Activated naive CD8-positive, alpha-beta T cell treated with anti-CD3 and anti-CD28 coated beads, Interleukin-2, amount 10 ng/mL, durations not matched to agents 7 days and 5 days (primary cell): ENCODE measurements around the gene HDAC7. TPM values are rescaled to one million over a fixed set of nuclear protein-coding genes. Genes with fewer than 3 reads are reported as not detected.

Experiments
- ATAC-seq: fragments of 150-1000 bp; cut with Tn5 transposase; one replicate; pipeline ENCODE4 v1.10.0; 2021; ENCODE audit warnings: low read depth, moderate library complexity
- POLR2A ChIA-PET: fragments of 350-600 bp; sonication (Branson Sonifier 250); formaldehyde crosslinking; loops from one replicate; lab custom pipeline; 2021; ENCODE audit warnings: antibody characterized with exemption; lab: Charles Lee
- DNase-seq: peaks from one replicate; pipeline ENCODE4 v3.0.0; 2021
- H3K27ac Mint-ChIP-seq: one replicate; pipeline ENCODE4 v1.8.0; 2022; ENCODE audit warnings: mild to moderate bottlenecking, mixed read lengths
- H3K27me3 Mint-ChIP-seq: one replicate; pipeline ENCODE4 v1.8.0; 2022; ENCODE audit warnings: mild to moderate bottlenecking, moderate library complexity, mixed read lengths
- H3K36me3 Mint-ChIP-seq: one replicate; pipeline ENCODE4 v1.8.0; 2021; ENCODE audit warnings: mild to moderate bottlenecking, mixed read lengths
- H3K4me1 Mint-ChIP-seq: one replicate; pipeline ENCODE4 v1.8.0; 2021; ENCODE audit warnings: mixed read lengths
- H3K4me3 Mint-ChIP-seq: one replicate; pipeline ENCODE4 v1.8.0; 2022; ENCODE audit warnings: mild to moderate bottlenecking, moderate library complexity, mixed read lengths
- H3K9me3 Mint-ChIP-seq: one replicate; pipeline ENCODE4 v1.8.0; 2021; ENCODE audit warnings: mixed read lengths
- total RNA-seq, 2 experiments: library from RNA; stranded (reverse); gene quantifications; one replicate each; pipeline ENCODE4 v1.2.3, GENCODE V29; 2021

HDAC7 gene
- total RNA-seq, 2 experiments from 2014 or later = 200 to 215 TPM

DNA sequence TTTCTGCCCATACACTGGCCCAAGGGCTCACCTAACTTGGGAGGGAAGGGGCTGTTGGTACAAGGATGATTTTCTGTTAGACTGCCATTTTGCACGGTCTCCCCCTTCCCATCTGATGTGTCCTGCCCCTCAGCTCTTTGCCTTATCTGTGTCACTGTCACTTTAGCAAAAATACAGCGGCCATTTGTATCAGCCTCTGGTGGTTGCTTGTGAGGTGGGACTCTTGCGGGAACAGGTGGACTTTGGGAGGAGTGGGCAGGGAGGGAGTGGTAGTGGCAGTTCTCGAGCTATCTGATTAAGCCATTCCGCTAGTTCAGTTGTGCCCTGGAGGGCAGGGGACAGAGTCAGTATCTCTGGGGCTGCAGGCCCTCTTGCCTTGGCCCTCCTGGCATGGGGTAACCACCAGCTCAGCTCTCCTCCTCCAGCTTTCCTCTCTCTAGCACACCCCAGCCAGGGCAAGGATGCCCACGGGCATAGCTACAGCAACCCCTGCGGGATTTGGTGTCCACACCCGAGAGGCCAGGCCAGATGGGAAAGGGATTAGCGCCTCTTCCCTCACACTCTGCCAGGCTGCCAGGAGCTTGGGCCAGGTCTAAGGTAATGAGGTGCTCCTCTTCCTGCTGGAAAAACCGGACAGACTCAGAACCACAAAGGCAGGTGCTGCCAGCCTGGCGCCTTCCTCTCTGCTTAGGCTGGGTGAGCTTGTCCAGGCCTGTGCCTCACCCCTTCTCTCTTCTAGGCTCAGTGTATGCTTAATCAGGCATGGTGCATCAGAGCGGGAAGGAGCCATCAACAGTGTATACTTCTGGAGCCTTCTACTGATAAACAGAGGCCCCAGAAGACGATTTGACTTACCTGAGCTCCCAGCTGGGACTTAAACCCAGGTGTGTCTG, 38.0 kb downstream of the HDAC7 start:
- peaks cover 17% of the 10 kb centered on the region for H3K4me1 Mint-ChIP-seq
- no peaks in the 10 kb centered on the region for H3K9me3 Mint-ChIP-seq
- DNase-seq (no peak), ATAC-seq (no peak)
- H3K27ac Mint-ChIP-seq = peak overlapping the region; percentile 80
- peaks cover 8% of the 10 kb centered on the region for H3K36me3 Mint-ChIP-seq
- H3K27me3 Mint-ChIP-seq = no peaks in the 10 kb centered on the region
- POLR2A ChIA-PET = interaction anchor here (1.0 to 2.4 kb wide), 4 partner anchors 26 to 51 kb away, joined by 4 to 6 read pairs (median 4); no protein-coding TSS in a partner anchor
- H3K4me3 Mint-ChIP-seq = no peak overlapping the region

DNA sequence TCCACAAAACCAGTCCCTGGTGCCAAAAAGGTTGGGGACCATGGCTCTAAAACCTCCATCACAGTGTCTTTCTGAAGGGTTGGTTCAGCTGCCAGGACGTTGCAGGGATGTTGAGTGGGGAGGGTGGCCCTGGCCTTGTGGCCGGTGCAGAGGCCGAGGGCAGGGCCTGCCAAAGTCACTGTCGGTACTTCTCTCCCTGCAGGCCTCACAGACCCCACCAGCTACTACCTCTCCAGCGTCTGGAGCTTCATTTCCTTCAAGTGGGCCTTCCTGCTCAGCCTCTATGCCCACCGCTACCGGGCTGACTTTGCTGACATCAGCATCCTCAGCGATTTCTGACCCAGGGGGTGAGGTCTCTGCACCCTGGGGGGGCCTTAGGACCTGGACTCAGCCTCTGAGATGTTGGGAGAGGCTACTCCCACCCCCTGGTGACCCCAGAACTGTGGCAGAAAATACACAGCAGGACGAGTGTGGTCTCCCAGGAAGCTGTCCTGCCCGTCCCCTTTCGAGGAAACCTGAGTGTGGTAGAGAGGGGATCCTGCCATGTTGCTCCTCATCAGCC, 39.7 kb downstream of the HDAC7 start:
- POLR2A ChIA-PET = interaction anchor here (1.0 to 2.6 kb wide), 9 partner anchors 13 to 65 kb away, joined by 3 to 13 read pairs (median 6); no protein-coding TSS in a partner anchor
- Mint-ChIP-seq H3K4me3 (no peak overlapping the region), H3K36me3 (peaks cover 6% of the 10 kb centered on the region), H3K9me3 (no peaks in the 10 kb centered on the region), H3K27ac (no peak overlapping the region), H3K4me1 (peaks cover 24% of the 10 kb centered on the region), H3K27me3 (no peaks in the 10 kb centered on the region)
- no peak for ATAC-seq
- DNase-seq = no peak

DNA sequence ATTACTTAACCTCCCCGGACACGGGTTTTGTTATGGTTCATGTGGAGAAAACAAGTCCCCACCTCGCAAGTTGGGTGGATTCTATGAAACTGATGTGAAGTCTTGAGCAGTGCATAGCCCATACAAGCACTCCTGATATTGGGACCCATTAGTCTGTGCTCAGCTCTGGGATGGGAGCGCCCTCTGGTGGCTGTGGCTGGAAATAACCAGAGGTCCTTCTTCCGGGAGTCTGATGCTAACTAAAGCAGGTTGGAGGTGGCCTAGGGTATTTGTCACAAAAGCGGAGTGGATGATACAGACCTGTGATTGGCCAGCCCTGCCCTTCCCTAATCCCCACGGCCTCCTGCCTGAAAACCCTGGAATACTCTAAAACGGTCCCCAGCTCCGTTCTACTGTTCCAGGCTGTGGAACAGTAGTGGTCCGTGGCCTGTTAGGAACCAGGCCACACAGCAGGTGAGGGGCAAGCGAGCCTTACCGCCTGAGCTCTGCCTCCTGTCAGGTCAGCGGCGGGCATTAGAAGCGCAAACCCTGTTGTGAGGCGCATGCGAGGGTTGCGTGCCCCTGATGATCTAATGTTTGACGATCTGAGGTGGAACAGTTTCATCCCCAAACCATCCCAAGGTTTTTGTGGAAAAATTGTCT, 40.3 kb downstream of the HDAC7 start:
- no peaks in the 10 kb centered on the region for H3K9me3 Mint-ChIP-seq
- no peak overlapping the region for H3K4me3 Mint-ChIP-seq
- peaks cover under 1% of the 10 kb centered on the region for H3K36me3 Mint-ChIP-seq
- POLR2A ChIA-PET = interaction anchor here (1.0 to 2.6 kb wide), 8 partner anchors 13 to 64 kb away, joined by 3 to 13 read pairs (median 6); no protein-coding TSS in a partner anchor
- ATAC-seq = peak; percentile 81
- DNase-seq = peak; percentile 96
- peaks cover 30% of the 10 kb centered on the region for H3K4me1 Mint-ChIP-seq
- no peaks in the 10 kb centered on the region for H3K27me3 Mint-ChIP-seq
- peak overlapping the region; percentile 59 for H3K27ac Mint-ChIP-seq

DNA sequence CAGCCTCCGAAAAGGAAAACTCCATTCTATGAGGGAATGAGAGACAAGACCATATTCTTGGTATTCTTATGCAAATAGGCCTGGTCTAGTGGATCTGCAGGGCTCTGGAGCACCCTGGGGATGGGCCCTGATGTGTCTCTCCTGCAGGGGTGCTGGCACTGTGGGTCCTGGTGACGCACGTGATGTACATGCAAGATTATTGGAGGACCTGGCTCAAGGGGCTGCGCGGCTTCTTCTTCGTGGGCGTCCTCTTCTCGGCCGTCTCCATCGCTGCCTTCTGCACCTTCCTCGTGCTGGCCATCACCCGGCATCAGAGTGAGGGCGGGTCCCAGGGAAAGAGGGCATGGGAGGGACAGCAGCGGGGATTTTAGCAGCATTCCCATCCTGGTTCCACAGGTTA, 40.8 kb downstream of the HDAC7 start:
- Mint-ChIP-seq H3K4me1 (peaks cover 34% of the 10 kb centered on the region), H3K36me3 (no peaks in the 10 kb centered on the region), H3K27me3 (no peaks in the 10 kb centered on the region), H3K4me3 (no peak overlapping the region), H3K9me3 (no peaks in the 10 kb centered on the region), H3K27ac (peak overlapping the region; percentile 6)
- ATAC-seq (no peak), DNase-seq (no peak)
- POLR2A ChIA-PET = interaction anchor here (1.0 to 2.6 kb wide), 7 partner anchors 12 to 63 kb away, joined by 3 to 13 read pairs (median 6); no protein-coding TSS in a partner anchor

DNA sequence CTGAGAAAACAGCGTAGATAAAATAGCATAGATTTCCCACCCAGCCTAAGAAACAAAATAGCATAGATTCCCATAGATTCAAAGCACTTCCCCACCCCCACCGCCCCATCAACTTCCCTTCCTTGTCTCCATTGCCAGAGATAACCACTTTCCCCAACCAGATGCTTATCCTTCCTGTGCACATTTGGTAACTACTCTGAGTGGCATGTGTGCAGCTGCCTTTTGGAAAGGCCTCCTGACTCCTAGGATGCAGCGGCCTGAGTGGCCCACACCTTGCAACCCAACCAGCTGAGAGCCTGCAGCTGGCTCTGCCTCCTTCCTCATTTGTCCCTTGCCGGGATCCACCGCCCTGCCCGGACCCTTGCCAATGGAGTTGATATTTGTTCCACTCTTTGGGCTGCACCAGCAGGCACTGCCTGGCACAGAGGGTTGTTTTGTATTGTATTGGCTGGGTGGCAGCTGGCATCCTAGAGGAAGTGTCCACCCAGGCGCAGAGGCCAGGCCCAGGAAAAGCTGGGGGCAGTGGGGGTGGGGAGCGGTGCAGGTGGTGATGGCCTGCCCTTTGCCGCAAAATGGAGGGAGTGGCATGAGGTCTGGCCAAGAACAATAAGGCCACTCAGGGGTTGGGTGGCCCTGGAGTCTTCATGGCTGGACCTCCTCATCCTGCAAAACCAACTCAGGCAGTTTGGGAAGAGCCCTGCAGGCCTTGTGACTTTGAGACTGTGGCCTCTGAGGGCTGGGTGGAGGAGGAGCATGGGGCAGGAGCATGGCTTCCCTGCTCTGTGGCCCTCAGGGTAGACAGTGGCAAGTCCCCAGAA, 41.8 kb downstream of the HDAC7 start:
- Mint-ChIP-seq H3K27me3 (no peaks in the 10 kb centered on the region), H3K9me3 (no peaks in the 10 kb centered on the region), H3K36me3 (no peaks in the 10 kb centered on the region), H3K4me1 (peaks cover 36% of the 10 kb centered on the region), H3K27ac (no peak overlapping the region), H3K4me3 (no peak overlapping the region)
- POLR2A ChIA-PET = interaction anchor here (0.6 to 3.6 kb wide), 9 partner anchors 11 to 168 kb away, joined by 3 to 18 read pairs (median 4); no protein-coding TSS in a partner anchor
- DNase-seq (no peak), ATAC-seq (no peak)

DNA sequence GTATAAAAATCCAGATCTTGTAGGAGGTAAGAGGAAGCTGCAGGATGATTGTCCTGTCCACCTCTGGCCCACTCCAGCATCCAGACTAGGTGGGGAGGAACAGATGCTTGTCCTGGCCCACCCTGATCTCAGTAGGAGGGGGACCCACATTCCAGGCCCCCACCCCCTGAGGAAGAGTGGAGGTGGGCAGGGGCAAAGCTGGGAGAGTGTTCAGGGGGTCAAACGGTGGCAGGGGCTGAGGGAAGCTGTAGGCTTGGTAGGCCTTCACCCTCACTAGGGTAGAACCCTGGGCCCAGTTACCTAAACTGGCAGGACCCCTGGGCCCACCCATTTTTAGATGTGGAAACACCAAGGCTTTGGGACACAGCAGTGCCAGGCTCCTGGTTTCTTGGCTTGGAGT, 42.6 kb downstream of the HDAC7 start:
- no peak overlapping the region for H3K4me3 Mint-ChIP-seq
- no peaks in the 10 kb centered on the region for H3K36me3 Mint-ChIP-seq
- H3K9me3 Mint-ChIP-seq = no peaks in the 10 kb centered on the region
- H3K27me3 Mint-ChIP-seq = peaks cover 5% of the 10 kb centered on the region
- H3K4me1 Mint-ChIP-seq = peaks cover 39% of the 10 kb centered on the region
- no peak overlapping the region for H3K27ac Mint-ChIP-seq
- ATAC-seq (no peak), DNase-seq (no peak)
- POLR2A ChIA-PET = interaction anchor here (0.6 to 3.6 kb wide), 9 partner anchors 11 to 61 kb away, joined by 3 to 18 read pairs (median 4); no protein-coding TSS in a partner anchor

DNA sequence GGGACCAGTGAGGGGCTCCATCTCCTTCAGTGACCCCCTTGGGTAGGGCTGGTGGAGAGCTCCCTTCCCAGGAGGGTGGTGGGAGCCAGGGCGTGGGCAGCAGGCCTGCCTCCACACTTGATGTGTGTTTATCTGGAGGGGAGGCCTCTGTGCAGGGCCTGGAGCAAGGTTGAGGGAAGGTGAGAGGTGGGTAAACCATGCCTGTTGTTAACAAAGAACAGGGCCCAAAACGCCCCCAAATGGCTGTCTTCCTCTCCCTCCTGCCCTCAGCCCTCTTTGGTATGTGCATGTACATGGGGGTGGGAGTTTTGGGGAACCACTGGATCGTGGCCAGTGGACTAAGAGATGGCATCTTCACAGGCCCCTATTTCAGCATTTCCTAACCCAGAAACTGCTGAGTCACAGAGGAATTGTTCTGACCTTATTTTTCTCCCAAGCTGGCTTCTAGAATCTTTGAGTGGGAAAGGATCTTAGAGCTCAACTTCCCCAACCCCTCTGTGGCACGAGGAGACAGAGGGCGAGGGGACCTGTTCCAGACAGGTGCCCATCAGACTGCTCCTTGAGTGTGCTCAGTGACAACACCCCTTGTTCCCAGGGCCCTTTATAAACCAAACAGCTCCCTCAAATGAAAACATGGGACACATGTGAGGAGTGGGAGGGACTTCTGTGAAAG, 43.1 kb downstream of the HDAC7 start:
- Mint-ChIP-seq H3K4me1 (peaks cover 39% of the 10 kb centered on the region), H3K27ac (no peak overlapping the region), H3K36me3 (no peaks in the 10 kb centered on the region), H3K9me3 (no peaks in the 10 kb centered on the region), H3K27me3 (peaks cover 7% of the 10 kb centered on the region), H3K4me3 (no peak overlapping the region)
- ATAC-seq (no peak), DNase-seq (no peak)
- POLR2A ChIA-PET = interaction anchor here (0.6 to 3.6 kb wide), 8 partner anchors 14 to 71 kb away, joined by 3 to 18 read pairs (median 4); partner anchors contain the start of gene RPAP3

DNA sequence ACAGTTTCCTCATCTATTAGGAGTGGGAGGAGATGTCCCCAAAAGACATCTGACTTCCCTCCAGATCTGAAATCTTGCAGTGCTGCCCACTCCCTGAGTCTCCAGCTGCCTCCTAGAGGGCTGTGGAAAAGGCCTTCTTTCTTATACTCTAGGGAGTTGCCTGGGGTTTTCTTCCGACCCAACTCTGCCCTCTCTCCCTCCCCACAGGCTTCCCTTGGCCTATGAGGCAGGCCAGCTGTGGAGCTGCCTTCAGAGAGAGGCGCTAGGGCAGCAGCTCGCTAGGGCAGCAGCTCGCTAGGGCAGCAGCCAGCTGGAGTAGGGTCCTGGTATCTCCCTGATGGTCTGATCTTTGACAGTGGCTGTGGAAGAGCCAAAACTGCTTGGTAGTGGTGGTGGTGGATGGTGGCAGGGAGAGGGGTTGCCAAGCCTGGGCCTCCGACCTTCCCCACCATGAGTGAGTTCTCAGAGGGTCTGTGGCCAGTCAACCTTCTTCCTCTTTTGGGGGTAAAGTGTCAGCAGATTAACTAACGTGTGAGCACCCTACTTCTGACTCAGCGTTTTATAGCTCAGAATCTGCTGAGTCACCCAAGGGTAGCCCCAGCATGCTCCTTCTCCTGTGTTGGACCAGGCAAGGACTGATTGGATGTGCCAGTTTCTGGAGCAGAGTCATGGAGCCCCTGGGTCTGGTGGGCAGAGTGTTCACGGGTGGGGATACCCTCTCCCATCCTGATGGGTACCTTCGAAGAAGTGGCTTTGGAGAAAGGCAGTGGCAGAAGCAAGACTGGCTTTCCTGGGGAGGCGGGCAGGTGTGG, 44.4 kb downstream of the HDAC7 start:
- Mint-ChIP-seq H3K27ac (no peak overlapping the region), H3K9me3 (no peaks in the 10 kb centered on the region), H3K4me3 (peak overlapping the region; percentile 35), H3K36me3 (no peaks in the 10 kb centered on the region), H3K4me1 (peaks cover 39% of the 10 kb centered on the region), H3K27me3 (peaks cover 7% of the 10 kb centered on the region)
- ATAC-seq (no peak), DNase-seq (no peak)
- POLR2A ChIA-PET = interaction anchor here (1.1 to 3.6 kb wide), 5 partner anchors 33 to 69 kb away, joined by 3 to 18 read pairs (median 5); partner anchors contain the start of gene RPAP3

DNA sequence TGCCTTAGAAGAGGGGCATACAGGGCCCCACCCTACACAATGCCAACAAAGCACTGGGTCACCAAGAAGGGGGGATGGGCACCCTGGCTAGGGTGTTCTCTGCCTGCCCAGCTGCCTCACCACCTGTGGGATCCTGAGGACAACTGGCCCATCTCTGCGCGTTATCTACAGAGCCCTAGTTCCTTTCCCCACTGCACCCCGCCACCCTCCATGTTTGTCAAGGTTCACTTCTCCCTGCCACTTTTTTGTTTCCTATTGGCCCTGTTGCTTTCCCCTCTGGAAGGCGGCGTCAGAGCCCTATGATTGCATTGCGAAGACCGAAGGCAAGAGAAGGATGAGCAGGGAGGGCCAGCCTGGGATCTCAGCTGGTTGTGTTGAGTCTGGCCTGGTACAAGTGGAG, 45.0 kb downstream of the HDAC7 start:
- H3K4me1 Mint-ChIP-seq = peaks cover 39% of the 10 kb centered on the region
- no peak overlapping the region for H3K27ac Mint-ChIP-seq
- H3K9me3 Mint-ChIP-seq = no peaks in the 10 kb centered on the region
- POLR2A ChIA-PET = interaction anchor here (3.6 kb wide), 1 partner anchor 59 kb away, joined by 18 read pairs; no protein-coding TSS in a partner anchor
- DNase-seq (no peak), ATAC-seq (no peak)
- no peaks in the 10 kb centered on the region for H3K36me3 Mint-ChIP-seq
- peaks cover 7% of the 10 kb centered on the region for H3K27me3 Mint-ChIP-seq
- H3K4me3 Mint-ChIP-seq = peak overlapping the region; percentile 94

DNA sequence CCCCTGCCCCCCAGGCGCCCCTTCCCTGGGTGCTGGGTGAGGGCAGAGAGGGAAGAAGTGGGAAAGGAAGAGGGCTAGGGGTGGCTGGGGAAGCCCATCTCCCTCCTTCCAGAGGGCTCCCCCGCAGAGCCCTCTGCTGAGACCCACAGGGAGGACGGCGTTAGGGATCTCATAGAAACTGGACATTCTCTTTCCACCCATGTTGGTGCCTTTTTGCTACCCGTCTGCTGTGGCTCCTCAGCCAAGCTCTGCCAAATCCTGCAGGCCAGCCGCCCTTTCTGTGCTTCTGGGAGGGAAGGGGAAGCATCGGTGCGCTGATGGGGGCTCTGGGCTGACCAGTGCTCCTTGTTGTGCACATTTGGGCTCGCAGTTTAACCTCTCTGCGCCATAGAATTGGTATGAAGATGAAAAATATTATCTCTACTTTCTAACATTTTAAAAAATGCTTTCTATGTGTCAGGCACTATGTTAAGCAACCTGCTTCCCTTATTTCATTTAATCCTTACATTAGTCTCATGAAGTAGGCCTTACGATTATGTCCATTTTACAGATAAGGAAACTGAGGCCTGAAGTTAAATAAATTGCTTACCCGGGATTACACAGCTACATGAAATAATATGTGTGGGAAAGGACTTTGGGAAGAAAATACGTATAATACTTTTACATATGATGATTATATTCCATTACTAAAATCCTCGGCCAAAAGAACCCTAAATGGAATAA, 45.7 kb downstream of the HDAC7 start:
- peaks cover 35% of the 10 kb centered on the region for H3K4me1 Mint-ChIP-seq
- H3K27ac Mint-ChIP-seq = peak overlapping the region; percentile 77
- H3K36me3 Mint-ChIP-seq = no peaks in the 10 kb centered on the region
- POLR2A ChIA-PET = interaction anchor here (0.8 to 3.6 kb wide), 2 partner anchors 9 to 59 kb away, joined by 3 to 18 read pairs; no protein-coding TSS in a partner anchor
- peaks cover 7% of the 10 kb centered on the region for H3K27me3 Mint-ChIP-seq
- DNase-seq (no peak), ATAC-seq (no peak)
- peak overlapping the region; percentile 94 for H3K4me3 Mint-ChIP-seq
- no peaks in the 10 kb centered on the region for H3K9me3 Mint-ChIP-seq
